ENCODE measurements around the gene KIAA0319L. TPM values are rescaled to one million over a fixed set of nuclear protein-coding genes. Genes with fewer than 3 reads are reported as not detected.

Gene KIAA0319L
- total RNA-seq, 1 donor from 2014 or later, result 44.9 TPM

DNA sequence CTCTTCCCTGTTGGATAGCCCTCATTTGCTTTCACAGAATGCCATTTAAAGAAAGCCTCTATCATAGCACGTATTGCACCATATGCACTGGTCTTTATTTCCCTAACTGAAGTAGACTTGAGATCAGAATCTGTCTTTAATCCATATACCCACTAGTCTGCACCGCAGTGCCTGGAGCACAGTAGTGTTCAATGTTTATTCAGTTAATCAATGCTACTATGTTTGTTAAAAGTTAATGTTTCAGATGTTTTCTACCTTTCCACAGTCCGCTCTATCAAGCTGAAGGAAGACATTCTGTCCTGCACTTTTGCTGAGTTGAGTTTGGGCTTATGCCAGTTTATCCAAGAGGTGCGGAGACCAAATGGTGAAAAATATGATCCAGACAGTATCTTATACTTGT lies 149.5 kb downstream of the KIAA0319L start:
- H3K36me3 Mint-ChIP-seq (ENCODE audit: unreplicated experiment), result peaks cover 56% of the 10 kb centered on the region
- TF ChIP-seq, protein P1, sequence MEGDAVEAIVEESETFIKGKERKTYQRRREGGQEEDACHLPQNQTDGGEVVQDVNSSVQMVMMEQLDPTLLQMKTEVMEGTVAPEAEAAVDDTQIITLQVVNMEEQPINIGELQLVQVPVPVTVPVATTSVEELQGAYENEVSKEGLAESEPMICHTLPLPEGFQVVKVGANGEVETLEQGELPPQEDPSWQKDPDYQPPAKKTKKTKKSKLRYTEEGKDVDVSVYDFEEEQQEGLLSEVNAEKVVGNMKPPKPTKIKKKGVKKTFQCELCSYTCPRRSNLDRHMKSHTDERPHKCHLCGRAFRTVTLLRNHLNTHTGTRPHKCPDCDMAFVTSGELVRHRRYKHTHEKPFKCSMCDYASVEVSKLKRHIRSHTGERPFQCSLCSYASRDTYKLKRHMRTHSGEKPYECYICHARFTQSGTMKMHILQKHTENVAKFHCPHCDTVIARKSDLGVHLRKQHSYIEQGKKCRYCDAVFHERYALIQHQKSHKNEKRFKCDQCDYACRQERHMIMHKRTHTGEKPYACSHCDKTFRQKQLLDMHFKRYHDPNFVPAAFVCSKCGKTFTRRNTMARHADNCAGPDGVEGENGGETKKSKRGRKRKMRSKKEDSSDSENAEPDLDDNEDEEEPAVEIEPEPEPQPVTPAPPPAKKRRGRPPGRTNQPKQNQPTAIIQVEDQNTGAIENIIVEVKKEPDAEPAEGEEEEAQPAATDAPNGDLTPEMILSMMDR (IDR thresholded peaks at IDR 0.05), result no peak
- H3K27ac Mint-ChIP-seq (ENCODE audit: unreplicated experiment), result no peak overlapping the region

DNA sequence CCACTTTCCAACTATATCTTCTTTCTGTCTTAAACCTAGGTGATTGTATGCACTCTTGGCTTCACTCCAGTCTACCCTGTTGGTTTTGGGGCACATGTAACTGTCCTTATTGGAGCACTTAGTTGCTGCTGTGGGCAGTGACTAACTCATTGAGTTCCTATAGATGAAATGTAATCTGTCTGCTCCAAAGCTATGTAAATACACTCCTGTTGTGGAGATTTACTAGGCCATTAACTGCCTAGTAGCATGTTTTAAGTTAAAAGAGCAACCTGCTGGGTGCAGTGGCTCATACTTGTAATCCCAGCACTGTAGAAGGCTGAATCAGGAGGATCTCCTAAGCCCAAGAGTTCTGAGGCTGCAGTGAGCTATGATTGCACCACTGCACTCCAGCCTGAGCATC lies 151.1 kb downstream of the KIAA0319L start:
- Mint-ChIP-seq H3K9me3 (ENCODE audit: unreplicated experiment) (peaks cover 15% of the 10 kb centered on the region), H3K27me3 (ENCODE audit: unreplicated experiment) (no peaks in the 10 kb centered on the region), H3K27ac (ENCODE audit: unreplicated experiment) (no peak overlapping the region), H3K4me1 (ENCODE audit: unreplicated experiment) (no peaks in the 10 kb centered on the region), H3K4me3 (ENCODE audit: unreplicated experiment) (no peak overlapping the region), H3K36me3 (ENCODE audit: unreplicated experiment) (peaks cover 61% of the 10 kb centered on the region)
- DNase-seq (ENCODE audit: extremely low spot score, unreplicated experiment), result no peak
- TF ChIP-seq, protein P1 (IDR thresholded peaks at IDR 0.05), result no peak

More for the DNA sequence above, 149.5 kb downstream of the KIAA0319L start:
- DNase-seq (ENCODE audit: extremely low spot score, unreplicated experiment), result no peak
- Mint-ChIP-seq H3K9me3 (ENCODE audit: unreplicated experiment) (peaks cover 7% of the 10 kb centered on the region), H3K27me3 (ENCODE audit: unreplicated experiment) (no peaks in the 10 kb centered on the region), H3K4me1 (ENCODE audit: unreplicated experiment) (no peaks in the 10 kb centered on the region), H3K4me3 (ENCODE audit: unreplicated experiment) (no peak overlapping the region)

DNA sequence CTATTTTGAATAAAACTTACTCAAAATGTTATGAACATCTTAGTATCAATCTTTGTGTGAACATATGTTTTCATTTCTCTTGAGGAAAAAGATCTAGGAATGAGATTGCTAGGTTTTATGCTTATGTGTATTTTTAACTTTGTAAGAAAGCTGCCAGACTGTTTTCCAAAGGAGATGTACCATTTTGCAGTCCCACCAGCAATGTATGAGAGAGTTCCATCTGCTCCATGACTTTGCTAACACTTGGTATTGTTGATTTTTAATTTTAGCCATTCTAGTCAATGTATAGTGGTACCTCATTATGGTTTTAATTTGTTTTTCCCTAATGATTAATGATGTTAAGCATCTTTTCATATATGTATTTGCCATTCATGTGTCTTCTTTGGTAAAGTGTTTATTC lies 156.2 kb downstream of the KIAA0319L start:
- Mint-ChIP-seq H3K36me3 (ENCODE audit: unreplicated experiment) (peaks cover 58% of the 10 kb centered on the region), H3K27ac (ENCODE audit: unreplicated experiment) (no peak overlapping the region), H3K4me1 (ENCODE audit: unreplicated experiment) (no peaks in the 10 kb centered on the region), H3K27me3 (ENCODE audit: unreplicated experiment) (no peaks in the 10 kb centered on the region), H3K9me3 (ENCODE audit: unreplicated experiment) (peaks cover 13% of the 10 kb centered on the region), H3K4me3 (ENCODE audit: unreplicated experiment) (no peak overlapping the region)
- DNase-seq (ENCODE audit: extremely low spot score, unreplicated experiment), result no peak
- TF ChIP-seq, protein P1 (IDR thresholded peaks at IDR 0.05), result no peak

DNA sequence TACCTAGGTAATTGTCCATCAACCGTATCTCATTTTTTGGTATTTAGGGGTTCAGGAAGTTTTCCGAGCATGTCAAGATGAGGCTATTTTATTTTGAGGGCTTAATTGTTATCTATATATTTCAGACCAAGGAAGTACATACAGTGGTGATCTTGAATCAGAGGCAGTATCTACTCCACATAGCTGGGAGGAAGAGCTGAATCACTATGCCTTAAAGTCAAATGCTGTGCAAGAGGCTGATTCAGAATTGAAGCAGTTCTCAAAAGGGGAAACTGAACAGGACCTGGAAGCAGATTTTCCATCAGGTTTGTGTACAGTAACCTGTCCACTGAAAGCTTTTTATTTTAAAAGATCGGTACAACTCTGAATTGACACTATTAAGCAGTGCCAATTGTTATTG lies 158.5 kb downstream of the KIAA0319L start:
- Mint-ChIP-seq H3K36me3 (ENCODE audit: unreplicated experiment) (peaks cover 63% of the 10 kb centered on the region), H3K4me3 (ENCODE audit: unreplicated experiment) (no peak overlapping the region), H3K27me3 (ENCODE audit: unreplicated experiment) (no peaks in the 10 kb centered on the region), H3K9me3 (ENCODE audit: unreplicated experiment) (peaks cover 13% of the 10 kb centered on the region), H3K27ac (ENCODE audit: unreplicated experiment) (no peak overlapping the region), H3K4me1 (ENCODE audit: unreplicated experiment) (peaks cover 7% of the 10 kb centered on the region)
- DNase-seq (ENCODE audit: extremely low spot score, unreplicated experiment), result no peak
- TF ChIP-seq, protein P1 (IDR thresholded peaks at IDR 0.05), result no peak

- DNase-seq (ENCODE audit: extremely low spot score, unreplicated experiment), result no peak
- TF ChIP-seq, protein P1 (IDR thresholded peaks at IDR 0.05), result no peak
- H3K4me3 Mint-ChIP-seq (ENCODE audit: unreplicated experiment), result no peak overlapping the region
- H3K27me3 Mint-ChIP-seq (ENCODE audit: unreplicated experiment), result no peaks in the 10 kb centered on the region
- peak overlapping the region; percentile 7 for H3K27ac Mint-ChIP-seq (ENCODE audit: unreplicated experiment)
- H3K36me3 Mint-ChIP-seq (ENCODE audit: unreplicated experiment), result peaks cover 57% of the 10 kb centered on the region
- H3K4me1 Mint-ChIP-seq (ENCODE audit: unreplicated experiment), result peaks cover 7% of the 10 kb centered on the region
- peaks cover 6% of the 10 kb centered on the region for H3K9me3 Mint-ChIP-seq (ENCODE audit: unreplicated experiment)
Observed at GRCh38 chr1:35394386-35394785, 162.8 kb downstream of the KIAA0319L start.

Measured in osteocyte (in vitro differentiated cells).